HG03280 (cell line): ENCODE data around the gene LRRC15.

Experiments used
- ATAC-seq: cut with Tn5 transposase; IDR thresholded peaks from one replicate; pipeline ENCODE4 v1.9.1; 2021; ENCODE audit warnings: mild to moderate bottlenecking, moderate library complexity; ENCODE audit not compliant: unreplicated experiment

Gene LRRC15

GRCh38 chr3:194305356-194306108 lies 64.0 kb downstream of the LRRC15 start:
- no peak for ATAC-seq
